Measurements from ENCODE around the gene FBL. TPM values are rescaled to one million over a fixed set of nuclear protein-coding genes. Genes with fewer than 3 reads are reported as not detected.

Gene FBL
- 50.2 and 52.7 TPM in 2 replicates for total RNA-seq (2013; cell fraction: nucleolus; rRNA removed)
- total RNA-seq (2014; rRNA removed) (323 and 343 TPM in 2 replicates), total RNA-seq (2014; rRNA removed; fragmentation: Illumina TruSeq; extraction: Trizol) (497 and 501 TPM in 2 replicates), total RNA-seq (2021) (534 and 544 TPM in 2 replicates), polyA plus RNA-seq (2011; rRNA removed) (442 and 775 TPM in 2 replicates), polyA plus RNA-seq (2014; fragmentation: Illumina TruSeq; extraction: Trizol) (865 and 1,083 TPM in 2 replicates), polyA plus RNA-seq (2014; fragmentation: Nextera tagmentation; extraction: Ambion mirVana) (100 to 1,000 TPM; 156 to 460 TPM), polyA plus RNA-seq (2014; rRNA removed) (568 and 589 TPM in 2 replicates), polyA plus RNA-seq (2016; fragmentation: Nextera tagmentation; extraction: Ambion mirVana) (100 to 1,000 TPM; 253 to 257 TPM), polyA minus RNA-seq (2011; rRNA and poly(A)+ RNA removed) (892 and 964 TPM in 2 replicates), Bru-seq, nascent RNA (percentile 91 among the genes with signal in this experiment), BruChase-seq, experiment 1, labeled RNA remaining after a 6-hour chase (percentile 94 among the genes with signal in this experiment), BruChase-seq, experiment 2, labeled RNA remaining after a 2-hour chase (percentile 91 among the genes with signal in this experiment)
- polyA plus RNA-seq (2011; ENCODE audit: low read depth): 747 TPM
- polyA plus RNA-seq (2011; cell fraction: cytosol; rRNA removed): 1,104 and 1,118 TPM in 2 replicates
- polyA plus RNA-seq (2011; cell fraction: nucleus; rRNA removed): 303 and 389 TPM in 2 replicates
- polyA plus RNA-seq (2012): 462 and 532 TPM in 2 replicates
- polyA minus RNA-seq (2011; cell fraction: cytosol; rRNA and poly(A)+ RNA removed): 147 and 180 TPM in 2 replicates
- 36.1 and 62.5 TPM in 2 replicates for polyA minus RNA-seq (2011; cell fraction: nucleus; rRNA and poly(A)+ RNA removed)
- long read RNA-seq, experiment 1, transcript FBL-201 (9 exons, 1,160 nt): major isoform, 113 of 154 reads
- long read RNA-seq, experiment 1, partial matches to known transcripts: 12 of 154 reads
- long read RNA-seq, experiment 1, other reads (novel, unspliced or antisense): 29 of 154 reads
- long read RNA-seq, experiment 2, transcript FBL-201 (9 exons, 1,160 nt): major isoform, 5 of 31 reads
- long read RNA-seq, experiment 2, partial matches to known transcripts: 18 of 31 reads
- long read RNA-seq, experiment 2, other reads (novel, unspliced or antisense): 8 of 31 reads

DNA sequence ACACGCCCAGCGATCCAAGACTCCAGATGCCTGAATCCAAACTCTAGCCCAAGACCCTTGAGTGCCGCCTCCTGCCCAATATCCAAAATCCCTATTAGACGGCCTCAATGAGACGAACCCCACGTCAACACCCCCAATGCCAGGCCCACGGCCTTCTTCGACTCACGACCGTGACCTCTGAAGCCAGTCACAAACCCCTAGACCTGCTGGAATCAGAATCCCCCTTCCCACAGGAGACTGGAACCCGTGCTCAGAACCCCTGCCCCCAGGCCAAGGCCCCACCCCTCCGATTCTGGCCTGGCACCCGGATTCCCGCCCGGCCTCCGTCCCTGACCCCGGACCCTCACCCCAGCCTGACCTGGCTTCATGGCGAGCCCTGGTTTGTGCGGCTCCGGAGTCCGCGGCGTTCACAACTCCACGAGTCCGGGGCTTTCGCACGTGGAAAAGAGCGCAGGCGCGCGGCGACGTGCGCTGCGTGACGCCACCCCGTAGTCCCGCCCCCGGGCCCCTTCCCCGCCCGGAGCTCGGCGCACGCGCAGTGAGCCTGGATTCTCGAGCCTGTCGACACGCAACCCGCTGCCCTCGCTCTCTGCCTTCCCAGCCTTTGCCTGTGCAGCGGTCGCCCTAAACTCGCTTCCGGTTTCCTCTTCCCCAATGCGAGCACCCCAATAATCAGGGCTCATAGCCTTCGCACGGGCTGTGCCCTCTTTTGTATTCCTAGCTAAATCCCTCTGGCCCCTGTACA lies at the start of gene FBL:
TSS of gene FBL (minus strand) at position 447 of the 745 bp plus-strand sequence. CDS start at position 368, 79 bp downstream.
- peak within 1 kb of the TSS; percentile 96 for H3K9ac ChIP-seq (ENCODE audit: control insufficient read depth, insufficient read depth, low read length)
- ChIA-PET SMC1A (ENCODE audit: uncharacterized antibody, unreplicated experiment) (interaction anchor here (0.8 to 8.8 kb wide), 10 partner anchors 12 to 293 kb away, joined by 3 to 309 read pairs (median 12); partner anchors contain the start of genes DYRK1B and PSMC4), CTCF (interaction anchor here (0.8 to 9.1 kb wide), 18 partner anchors 10 to 319 kb away, joined by 3 to 466 read pairs (median 14); partner anchors contain the start of genes DYRK1B, PSMC4 and ZNF780A), POLR2A (interaction anchor here (0.5 to 5.1 kb wide), 16 partner anchors 13 to 1457 kb away, joined by 3 to 34 read pairs (median 4); partner anchors contain the start of genes DYRK1B, MAP3K10 and PSMC4), RAD21 (ENCODE audit: unreplicated experiment) (interaction anchor here (0.7 to 8.0 kb wide), 13 partner anchors 12 to 344 kb away, joined by 3 to 271 read pairs (median 4); partner anchors contain the start of genes DYRK1B and PSMC4)
- no peaks in the 10 kb centered on the region for H3K27me3 ChIP-seq (replicated peaks in 1 of 2; ENCODE audit: control insufficient read depth in 2 of 2, insufficient read depth in 2 of 2, low read length in 1 of 2)
- peak within 1 kb of the TSS; percentile 81 for H3K27ac ChIP-seq (ENCODE audit: control insufficient read depth, insufficient read depth)
- DNase-seq (ENCODE audit: low read depth, low spot score) (peak; percentile 82), ATAC-seq (peak; percentile 94), FAIRE-seq (peak; percentile 92)
- H3K36me3 ChIP-seq (ENCODE audit: control insufficient read depth in 2 of 2, insufficient read depth in 2 of 2, low read length in 1 of 2): 0 out of 4 replicates have a peak, but pooled peaks cover 0 to 3% of the 10 kb centered on the region in 2 experiments
- H3K9me3 ChIP-seq (replicated peaks; ENCODE audit: control insufficient read depth, insufficient read depth, low read length): no peaks in the 10 kb centered on the region
- peak within 1 kb of the TSS; percentile 70 for H3K4me3 ChIP-seq
- no peaks in the 10 kb centered on the region; the same call in 1 of the 2 replicates for H4K20me1 ChIP-seq (ENCODE audit: control insufficient read depth, insufficient read depth)
- H3K4me2 ChIP-seq (ENCODE audit: control insufficient read depth, insufficient read depth): peak within 1 kb of the TSS; percentile 99
- no TSS peak for BruUV-seq (replicated peaks)
- peak within 1 kb of the TSS; percentile 94 for H2AFZ ChIP-seq (ENCODE audit: control insufficient read depth, low read depth, low read length)
- in situ Hi-C loops (cut with MboI): no loop called here
- H3K4me1 ChIP-seq (ENCODE audit: control insufficient read depth, insufficient read depth, low read length): peaks cover 15% of the 10 kb centered on the region
- WGBS (ENCODE audit: insufficient coverage, insufficient replicate concordance, low lambda C conversion rate, missing lambda C conversion rate): 2% methylated on average over 21 of the region's 57 CpGs
- intact Hi-C loops (cut with micrococcal nuclease; ENCODE audit: unreplicated experiment): loop anchor here (2.0 kb wide), 2 partner anchors 79 to 295 kb away; no protein-coding TSS in a partner anchor
- peaks cover 55% of the 10 kb centered on the region for H3K79me2 ChIP-seq (ENCODE audit: control insufficient read depth, insufficient read depth, low read length)
- TF ChIP-seq WRNIP1 (IDR thresholded peaks at IDR 0.05; ENCODE audit: borderline replicate concordance, low read depth, low read length) (no peak), RFX5 (IDR thresholded peaks at IDR 0.05; ENCODE audit: low read depth, low read length) (0 out of 2 replicates have a peak, but pooled peaks have one; percentile 46), CBFB (IDR thresholded peaks at IDR 0.05; ENCODE audit: low read depth) (no peak), EZH2 (IDR thresholded peaks at IDR 0.05; ENCODE audit: borderline replicate concordance, control insufficient read depth, low read depth, low read length) (no peak), BRCA1 (IDR thresholded peaks at IDR 0.05; ENCODE audit: low read depth, low read length) (no peak), PML (IDR thresholded peaks at IDR 0.05; ENCODE audit: low read length) (peak; percentile 87), NFIC (IDR thresholded peaks at IDR 0.05; ENCODE audit: low read depth, low read length) (no peak), HCFC1 (IDR thresholded peaks at IDR 0.05; ENCODE audit: low read length) (peak; percentile 52; the same call in 1 of the 2 replicates), ZBED1 (IDR thresholded peaks at IDR 0.05; ENCODE audit: borderline replicate concordance) (no peak), ZNF24 (IDR thresholded peaks at IDR 0.05) (no peak), HDAC6 (IDR thresholded peaks at IDR 0.05; ENCODE audit: unreplicated experiment) (no peak), MEF2A (IDR thresholded peaks at IDR 0.05; ENCODE audit: insufficient read depth, low read depth, low read length) (no peak)
- TF ChIP-seq, protein P1, sequence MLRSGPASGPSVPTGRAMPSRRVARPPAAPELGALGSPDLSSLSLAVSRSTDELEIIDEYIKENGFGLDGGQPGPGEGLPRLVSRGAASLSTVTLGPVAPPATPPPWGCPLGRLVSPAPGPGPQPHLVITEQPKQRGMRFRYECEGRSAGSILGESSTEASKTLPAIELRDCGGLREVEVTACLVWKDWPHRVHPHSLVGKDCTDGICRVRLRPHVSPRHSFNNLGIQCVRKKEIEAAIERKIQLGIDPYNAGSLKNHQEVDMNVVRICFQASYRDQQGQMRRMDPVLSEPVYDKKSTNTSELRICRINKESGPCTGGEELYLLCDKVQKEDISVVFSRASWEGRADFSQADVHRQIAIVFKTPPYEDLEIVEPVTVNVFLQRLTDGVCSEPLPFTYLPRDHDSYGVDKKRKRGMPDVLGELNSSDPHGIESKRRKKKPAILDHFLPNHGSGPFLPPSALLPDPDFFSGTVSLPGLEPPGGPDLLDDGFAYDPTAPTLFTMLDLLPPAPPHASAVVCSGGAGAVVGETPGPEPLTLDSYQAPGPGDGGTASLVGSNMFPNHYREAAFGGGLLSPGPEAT (IDR thresholded peaks at IDR 0.05; ENCODE audit: low read depth): no peak

All from GM12878 (cell line).